ENCODE results near the gene ALOX15.
"Not testable (repeated sequence)": the region's sequence is repeated elsewhere in the genome, so short reads cannot be mapped to it uniquely, and the experiment has no call there.

The ALOX15 gene

DNA sequence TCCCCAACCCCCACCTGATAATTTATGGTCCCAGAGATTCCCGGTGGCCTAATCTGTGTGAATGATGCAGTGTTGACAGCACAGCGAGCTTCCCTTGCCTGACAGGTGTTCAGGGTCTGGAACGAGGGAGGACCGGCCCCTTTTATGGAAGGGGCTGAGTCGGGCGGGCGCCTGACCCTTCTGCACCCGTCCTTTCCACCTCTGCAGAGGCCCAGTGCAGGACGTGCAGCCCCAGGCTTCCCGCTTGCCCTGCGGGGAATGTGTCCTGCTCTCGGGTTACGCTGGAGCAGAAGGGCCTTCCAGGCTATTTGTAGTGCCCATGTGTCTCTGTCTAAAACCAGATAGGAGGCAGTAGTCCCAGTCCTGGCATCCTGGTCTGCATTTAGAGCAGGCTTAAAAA, 40.9 kb downstream of the ALOX15 start:
- H3K4me3 ChIP-seq (ENCODE audit: control insufficient read depth, low read depth, low read length), result no peak overlapping the region
- no peak for DNase-seq (ENCODE audit: low read depth)
- TF ChIP-seq, protein P1, sequence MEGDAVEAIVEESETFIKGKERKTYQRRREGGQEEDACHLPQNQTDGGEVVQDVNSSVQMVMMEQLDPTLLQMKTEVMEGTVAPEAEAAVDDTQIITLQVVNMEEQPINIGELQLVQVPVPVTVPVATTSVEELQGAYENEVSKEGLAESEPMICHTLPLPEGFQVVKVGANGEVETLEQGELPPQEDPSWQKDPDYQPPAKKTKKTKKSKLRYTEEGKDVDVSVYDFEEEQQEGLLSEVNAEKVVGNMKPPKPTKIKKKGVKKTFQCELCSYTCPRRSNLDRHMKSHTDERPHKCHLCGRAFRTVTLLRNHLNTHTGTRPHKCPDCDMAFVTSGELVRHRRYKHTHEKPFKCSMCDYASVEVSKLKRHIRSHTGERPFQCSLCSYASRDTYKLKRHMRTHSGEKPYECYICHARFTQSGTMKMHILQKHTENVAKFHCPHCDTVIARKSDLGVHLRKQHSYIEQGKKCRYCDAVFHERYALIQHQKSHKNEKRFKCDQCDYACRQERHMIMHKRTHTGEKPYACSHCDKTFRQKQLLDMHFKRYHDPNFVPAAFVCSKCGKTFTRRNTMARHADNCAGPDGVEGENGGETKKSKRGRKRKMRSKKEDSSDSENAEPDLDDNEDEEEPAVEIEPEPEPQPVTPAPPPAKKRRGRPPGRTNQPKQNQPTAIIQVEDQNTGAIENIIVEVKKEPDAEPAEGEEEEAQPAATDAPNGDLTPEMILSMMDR (conservative IDR thresholded peaks at IDR 0.05; ENCODE audit: control insufficient read depth, insufficient read depth, low read depth, low read length), result no peak

- DNase-seq (ENCODE audit: low read depth), result peak; percentile 30
- H3K4me3 ChIP-seq (ENCODE audit: control insufficient read depth, low read depth, low read length), result no peak overlapping the region
- TF ChIP-seq, protein P1 (conservative IDR thresholded peaks at IDR 0.05; ENCODE audit: control insufficient read depth, insufficient read depth, low read depth, low read length), result no peak
Observed at GRCh38 chr17:4599505-4600281, 41.8 kb downstream of the ALOX15 start.

DNA sequence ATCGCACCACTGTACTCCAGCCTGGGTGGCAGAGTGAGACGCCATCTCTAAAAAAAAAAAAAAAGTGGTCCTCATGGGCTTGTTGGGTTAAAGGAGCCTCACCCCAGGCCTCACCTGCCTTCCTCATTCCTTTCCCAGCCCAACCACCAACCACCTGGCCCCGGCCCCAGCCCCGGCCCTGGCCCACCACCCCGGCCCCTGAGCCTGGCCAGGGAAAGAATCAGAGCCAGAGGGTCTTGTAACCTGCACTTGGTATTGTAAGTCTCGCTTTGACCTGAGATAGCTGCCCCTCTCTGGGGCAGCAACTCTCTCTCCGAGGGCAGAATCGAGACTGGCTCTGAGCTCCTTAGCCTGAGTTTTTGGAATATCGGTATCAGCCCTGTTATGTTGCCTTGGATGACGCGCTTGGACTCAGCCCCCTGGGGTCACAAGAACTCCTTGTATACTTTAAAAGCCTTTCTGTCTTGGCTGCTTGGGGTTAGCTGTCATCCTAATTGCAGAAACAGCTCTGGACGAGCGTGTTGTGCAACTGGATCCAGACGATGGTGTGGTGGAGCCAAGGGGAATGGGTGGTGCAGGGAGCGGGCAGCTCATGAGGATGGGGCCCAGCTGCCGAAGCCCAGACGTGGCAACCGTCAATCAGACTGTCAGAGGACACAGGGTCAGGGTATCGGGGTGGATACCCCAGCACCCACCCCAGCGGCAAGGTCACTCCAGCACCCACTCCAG, 42.5 kb downstream of the ALOX15 start:
- peak; percentile 66 for DNase-seq (ENCODE audit: low read depth)
- TF ChIP-seq, protein P1 (conservative IDR thresholded peaks at IDR 0.05; ENCODE audit: control insufficient read depth, insufficient read depth, low read depth, low read length), result no peak
- H3K4me3 ChIP-seq (ENCODE audit: control insufficient read depth, low read depth, low read length), result no peak overlapping the region

DNA sequence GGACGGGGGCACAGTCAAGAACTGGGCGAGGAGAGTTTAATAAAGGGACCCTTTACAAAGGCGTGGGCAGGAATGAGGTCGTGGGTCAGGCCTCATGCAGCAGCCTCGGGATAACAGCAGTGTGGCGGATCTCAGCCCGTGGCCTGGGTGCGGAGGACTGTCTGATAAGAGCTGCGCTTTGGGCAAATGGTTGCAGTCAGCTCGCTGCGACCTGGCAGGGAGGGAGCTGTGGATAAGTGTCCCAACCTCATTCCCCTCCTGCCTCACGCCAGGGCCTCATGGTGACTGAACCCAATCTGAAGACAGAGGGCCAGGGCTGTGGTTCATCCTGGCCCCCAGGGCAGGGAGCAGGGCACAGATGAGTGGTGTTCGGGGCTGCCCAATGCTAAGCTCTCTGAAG, 43.5 kb downstream of the ALOX15 start:
- TF ChIP-seq, protein P1 (conservative IDR thresholded peaks at IDR 0.05; ENCODE audit: control insufficient read depth, insufficient read depth, low read depth, low read length), result no peak
- no peak for DNase-seq (ENCODE audit: low read depth)

GRCh38 chr17:4596636-4597380, 44.7 kb downstream of the ALOX15 start:
- TF ChIP-seq, protein P1 (conservative IDR thresholded peaks at IDR 0.05; ENCODE audit: control insufficient read depth, insufficient read depth, low read depth, low read length), result no peak
- no peak for DNase-seq (ENCODE audit: low read depth)
- H3K4me3 ChIP-seq (ENCODE audit: control insufficient read depth, low read depth, low read length), result no peak overlapping the region

More for the DNA sequence above, 43.5 kb downstream of the ALOX15 start:
- H3K4me3 ChIP-seq (ENCODE audit: control insufficient read depth, low read depth, low read length), result no peak overlapping the region

GRCh38 chr17:4595685-4596342, 45.7 kb downstream of the ALOX15 start:
- not testable (repeated sequence) for H3K4me3 ChIP-seq (ENCODE audit: control insufficient read depth, low read depth, low read length); DNase-seq (ENCODE audit: low read depth)

Data from fibroblast of mammary gland (primary cell).